ENCODE measurements around the gene MIP.
"Not testable (repeated sequence)": the region's sequence is repeated elsewhere in the genome, so short reads cannot be mapped to it uniquely, and the experiment has no call there.

MIP gene

GRCh38 chr12:56410768-56411167, 43.7 kb downstream of the MIP start:
- no peak for DNase-seq (ENCODE audit: low read depth)

- no peak for DNase-seq (ENCODE audit: low read depth)
Measured at GRCh38 chr12:56408799-56409417, 45.5 kb downstream of the MIP start.

GRCh38 chr12:56404227-56404626, 50.2 kb downstream of the MIP start:
- not testable (repeated sequence) for DNase-seq (ENCODE audit: low read depth)

- not testable (repeated sequence) for DNase-seq (ENCODE audit: low read depth)
Measured at GRCh38 chr12:56401612-56402011, 52.8 kb downstream of the MIP start.

GRCh38 chr12:56401125-56401524, 53.3 kb downstream of the MIP start:
- not testable (repeated sequence) for DNase-seq (ENCODE audit: low read depth)

All from GM04503 (cell line).